GM10248 (cell line): ENCODE data around the gene CCDC9.

Experiments used
- CTCF ChIA-PET: fragments of 300-600 bp; sonication (Branson Sonifier 250); formaldehyde crosslinking; extraction: SDS; loops from one replicate; lab custom pipeline; 2021; ENCODE audit warnings: antibody characterized with exemption; lab: Yijun Ruan, JAX
- POLR2A ChIA-PET: fragments of 350-650 bp; sonication (Branson Sonifier 250); formaldehyde crosslinking; extraction: SDS; loops from one replicate; lab custom pipeline; 2020; ENCODE audit warnings: antibody characterized with exemption; lab: Yijun Ruan, JAX
- DNase-seq: peaks from one replicate; pipeline ENCODE4 v3.0.0; 2012; ENCODE audit errors: extremely low spot score
- CTCF ChIP-seq: IDR thresholded peaks from 2 replicates; pipeline ENCODE4 v1.5.1; 2012; ENCODE audit warnings: mild to moderate bottlenecking, low read depth; ENCODE audit errors: extremely low read depth, missing control alignments, control extremely low read depth

The CCDC9 gene

GRCh38 chr19:47305309-47305751, 49.0 kb downstream of the CCDC9 start:
- peak; percentile 57 for DNase-seq
- TF ChIP-seq CTCF, result peak; percentile 95
- CTCF ChIA-PET, result interaction anchor here (0.7 to 6.5 kb wide), 12 partner anchors 10 to 402 kb away, joined by 3 to 35 read pairs (median 4); partner anchors contain the start of gene DHX34
- POLR2A ChIA-PET, result interaction anchor here (0.7 kb wide), 1 partner anchor 142 kb away, joined by 8 read pairs; no protein-coding TSS in a partner anchor

- DNase-seq, result no peak
- no peak for TF ChIP-seq CTCF
- POLR2A ChIA-PET, result no interaction called here
- CTCF ChIA-PET, result interaction anchor here (1.0 to 6.5 kb wide), 8 partner anchors 9 to 401 kb away, joined by 4 to 35 read pairs (median 6); partner anchors contain the start of gene DHX34
Measured at GRCh38 chr19:47306303-47306702, 50.0 kb downstream of the CCDC9 start.

GRCh38 chr19:47309038-47309437, 52.7 kb downstream of the CCDC9 start:
- no peak for DNase-seq
- TF ChIP-seq CTCF, result no peak
- ChIA-PET CTCF (interaction anchor here (0.9 to 6.5 kb wide), 5 partner anchors 14 to 82 kb away, joined by 3 to 35 read pairs (median 5); no protein-coding TSS in a partner anchor), POLR2A (no interaction called here)

GRCh38 chr19:47309608-47310007, 53.3 kb downstream of the CCDC9 start, which contains the start of gene C5AR1:
C5AR1 (plus strand) TSS chr19:47309861; CDS start chr19:47309896, 35 bp downstream.
- ChIA-PET CTCF (interaction anchor here (1.8 to 6.5 kb wide), 3 partner anchors 15 to 82 kb away, joined by 5 to 35 read pairs (median 7); no protein-coding TSS in a partner anchor), POLR2A (no interaction called here)
- no peak for TF ChIP-seq CTCF
- no peak for DNase-seq

- DNase-seq, result no peak
- ChIA-PET POLR2A (no interaction called here), CTCF (interaction anchor here (6.5 kb wide), 1 partner anchor 16 kb away, joined by 35 read pairs; no protein-coding TSS in a partner anchor)
- no peak for TF ChIP-seq CTCF
Measured at GRCh38 chr19:47310323-47310722, 54.0 kb downstream of the CCDC9 start.

- TF ChIP-seq CTCF, result no peak
- DNase-seq, result no peak
- POLR2A ChIA-PET, result no interaction called here
- CTCF ChIA-PET, result no interaction called here
Measured at GRCh38 chr19:47310819-47311218, 54.5 kb downstream of the CCDC9 start.
